AG08396 (cell line): Measurements from ENCODE around the gene MYO7B.

Experiments used
- DNase-seq: peaks from one replicate; pipeline ENCODE4 v3.0.0; 2012; ENCODE audit warnings: low spot score, mixed read lengths

Gene MYO7B

GRCh38 chr2:127626175-127626574, 90.7 kb downstream of the MYO7B start:
- no peak for DNase-seq

- no peak for DNase-seq
Observed at GRCh38 chr2:127626917-127627739, 91.6 kb downstream of the MYO7B start.

GRCh38 chr2:127627740-127628571, 92.5 kb downstream of the MYO7B start:
- DNase-seq, result no peak

GRCh38 chr2:127628767-127629614, 93.5 kb downstream of the MYO7B start:
- DNase-seq, result no peak

GRCh38 chr2:127629637-127630036, 94.2 kb downstream of the MYO7B start:
- DNase-seq, result no peak

- no peak for DNase-seq
Observed at GRCh38 chr2:127630096-127630863, 94.8 kb downstream of the MYO7B start.

- DNase-seq, result no peak
Observed at GRCh38 chr2:127630864-127631540, 95.5 kb downstream of the MYO7B start.

- DNase-seq, result no peak
Observed at GRCh38 chr2:127631541-127631996, 96.1 kb downstream of the MYO7B start.

GRCh38 chr2:127631997-127632581, 96.6 kb downstream of the MYO7B start:
- DNase-seq, result no peak

GRCh38 chr2:127632592-127633489, 97.4 kb downstream of the MYO7B start:
- DNase-seq, result no peak

- no peak for DNase-seq
Observed at GRCh38 chr2:127633556-127634065, 98.1 kb downstream of the MYO7B start.

- no peak for DNase-seq
Observed at GRCh38 chr2:127634066-127634617, 98.7 kb downstream of the MYO7B start.

- no peak for DNase-seq
Observed at GRCh38 chr2:127634626-127635379, 99.3 kb downstream of the MYO7B start.

- DNase-seq, result no peak
Observed at GRCh38 chr2:127635380-127636237, 100.1 kb downstream of the MYO7B start.

- no peak for DNase-seq
Observed at GRCh38 chr2:127636248-127637235, 101.1 kb downstream of the MYO7B start.

GRCh38 chr2:127637236-127637630, 101.8 kb downstream of the MYO7B start:
- DNase-seq, result no peak
